ENCODE results near the gene LRP2. TPM values are rescaled to one million over a fixed set of nuclear protein-coding genes. Genes with fewer than 3 reads are reported as not detected.

The LRP2 gene
- total RNA-seq, 1 experiment from 2014 or later: 0.59 TPM

DNA sequence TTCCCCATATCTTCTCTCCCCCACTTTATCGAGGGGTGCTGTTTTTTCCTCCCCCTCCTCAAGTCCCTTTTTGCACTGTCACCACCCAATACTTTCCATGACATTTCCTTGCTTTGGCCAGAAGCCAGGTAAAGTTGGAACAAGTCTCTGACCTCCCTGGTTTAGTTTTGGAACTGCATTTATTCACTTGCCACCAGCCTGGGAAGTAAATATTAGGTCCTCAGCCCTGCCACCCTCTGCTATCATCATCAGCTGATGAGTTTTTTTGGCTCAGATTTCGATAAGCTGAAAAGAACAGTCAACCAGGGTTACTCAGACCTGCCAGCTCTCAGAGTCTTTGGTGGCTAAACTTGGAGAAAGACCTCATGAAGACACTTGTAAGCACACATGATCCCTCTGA lies 246.0 kb downstream of the LRP2 start:
- no peak for DNase-seq (ENCODE audit: low spot score)
- no peak for ATAC-seq
- peaks cover 13% of the 10 kb centered on the region for H3K4me1 Mint-ChIP-seq
- TF ChIP-seq ZNF396 (CRISPR knock-in tag; IDR thresholded peaks at IDR 0.05; ENCODE audit: borderline replicate concordance) (no peak), ZNF219 (CRISPR knock-in tag; IDR thresholded peaks at IDR 0.05; ENCODE audit: borderline replicate concordance) (no peak), NR1H2 (CRISPR knock-in tag; IDR thresholded peaks at IDR 0.05) (no peak), ZNF121 (CRISPR knock-in tag; IDR thresholded peaks at IDR 0.05) (no peak), NR2C2 (CRISPR knock-in tag; IDR thresholded peaks at IDR 0.05) (no peak)
- TF ChIP-seq, protein P1, sequence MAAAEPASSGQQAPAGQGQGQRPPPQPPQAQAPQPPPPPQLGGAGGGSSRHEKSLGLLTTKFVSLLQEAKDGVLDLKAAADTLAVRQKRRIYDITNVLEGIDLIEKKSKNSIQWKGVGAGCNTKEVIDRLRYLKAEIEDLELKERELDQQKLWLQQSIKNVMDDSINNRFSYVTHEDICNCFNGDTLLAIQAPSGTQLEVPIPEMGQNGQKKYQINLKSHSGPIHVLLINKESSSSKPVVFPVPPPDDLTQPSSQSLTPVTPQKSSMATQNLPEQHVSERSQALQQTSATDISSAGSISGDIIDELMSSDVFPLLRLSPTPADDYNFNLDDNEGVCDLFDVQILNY (CRISPR knock-in tag; IDR thresholded peaks at IDR 0.05): no peak
- H3K9me3 Mint-ChIP-seq: peaks cover 10% of the 10 kb centered on the region
- no peaks in the 10 kb centered on the region for H3K27me3 Mint-ChIP-seq (ENCODE audit: low read depth)
- no peak overlapping the region for H3K4me3 Mint-ChIP-seq
- no peak overlapping the region for H3K27ac Mint-ChIP-seq
- H3K36me3 Mint-ChIP-seq: no peaks in the 10 kb centered on the region
- ChIA-PET POLR2A (no interaction called here), CTCF (interaction anchor here (1.3 kb wide), 1 partner anchor 16 kb away, joined by 5 read pairs; no protein-coding TSS in a partner anchor)

DNA sequence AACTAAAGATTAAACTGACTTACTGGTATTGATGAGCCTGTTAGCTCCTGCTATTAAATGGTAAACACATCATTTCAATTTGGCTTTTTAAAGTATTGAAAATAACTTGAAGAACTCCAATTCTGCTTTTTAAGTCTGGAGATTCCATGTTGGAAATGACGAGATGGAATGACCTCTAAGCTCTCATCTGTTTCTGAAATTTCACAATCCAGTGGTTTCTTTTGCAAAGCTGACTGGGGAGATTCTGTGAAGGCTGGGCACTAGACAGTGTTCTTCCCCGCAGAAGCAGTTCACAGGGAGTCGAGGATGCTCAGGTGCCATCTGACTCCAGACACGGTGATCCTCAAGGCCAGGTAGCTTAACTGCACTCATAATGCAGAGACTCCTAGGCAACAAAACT lies 248.3 kb downstream of the LRP2 start:
- ChIA-PET POLR2A (no interaction called here), CTCF (interaction anchor here (1.0 to 2.1 kb wide), 2 partner anchors 18 to 27 kb away, joined by 3 to 7 read pairs; no protein-coding TSS in a partner anchor)
- no peak for DNase-seq (ENCODE audit: low spot score)
- ATAC-seq: no peak
- H3K4me3 Mint-ChIP-seq: no peak overlapping the region
- H3K36me3 Mint-ChIP-seq: no peaks in the 10 kb centered on the region
- H3K4me1 Mint-ChIP-seq: peaks cover 22% of the 10 kb centered on the region
- TF ChIP-seq, protein P2, sequence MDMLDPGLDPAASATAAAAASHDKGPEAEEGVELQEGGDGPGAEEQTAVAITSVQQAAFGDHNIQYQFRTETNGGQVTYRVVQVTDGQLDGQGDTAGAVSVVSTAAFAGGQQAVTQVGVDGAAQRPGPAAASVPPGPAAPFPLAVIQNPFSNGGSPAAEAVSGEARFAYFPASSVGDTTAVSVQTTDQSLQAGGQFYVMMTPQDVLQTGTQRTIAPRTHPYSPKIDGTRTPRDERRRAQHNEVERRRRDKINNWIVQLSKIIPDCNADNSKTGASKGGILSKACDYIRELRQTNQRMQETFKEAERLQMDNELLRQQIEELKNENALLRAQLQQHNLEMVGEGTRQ (CRISPR knock-in tag; IDR thresholded peaks at IDR 0.05): no peak
- 0 out of 2 replicates have a peak, but pooled peaks cover 2% of the 10 kb centered on the region for H3K27me3 Mint-ChIP-seq (ENCODE audit: low read depth)
- H3K27ac Mint-ChIP-seq: no peak overlapping the region
- no peaks in the 10 kb centered on the region for H3K9me3 Mint-ChIP-seq

DNA sequence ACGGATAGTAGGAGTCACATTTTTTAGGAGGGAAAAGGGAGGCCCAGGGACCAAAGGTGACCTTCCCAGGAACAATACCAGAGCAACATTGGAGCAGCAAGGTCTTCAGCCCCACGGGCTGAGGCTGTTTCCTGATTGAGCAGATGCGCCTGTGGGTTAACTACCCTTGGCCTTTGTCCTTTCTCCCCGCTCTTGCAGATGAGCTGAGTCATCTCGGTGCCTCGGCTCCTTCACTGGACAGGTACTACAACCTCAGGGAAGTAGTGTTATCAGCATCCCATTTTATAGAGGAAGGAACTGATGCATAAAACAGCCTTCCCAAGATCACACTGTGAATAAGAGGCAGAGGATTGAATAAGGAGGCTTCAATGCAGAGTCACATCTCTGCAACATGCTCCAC lies 249.5 kb downstream of the LRP2 start:
- CTCF ChIA-PET: interaction anchor here (0.6 to 2.1 kb wide), 2 partner anchors 28 to 257 kb away, joined by 3 to 7 read pairs; no protein-coding TSS in a partner anchor
- Mint-ChIP-seq H3K9me3 (no peaks in the 10 kb centered on the region), H3K4me3 (no peak overlapping the region), H3K4me1 (peaks cover 21% of the 10 kb centered on the region), H3K27me3 (ENCODE audit: low read depth) (0 out of 2 replicates have a peak, but pooled peaks cover 2% of the 10 kb centered on the region), H3K36me3 (no peaks in the 10 kb centered on the region), H3K27ac (no peak overlapping the region)
- ATAC-seq (no peak), DNase-seq (ENCODE audit: low spot score) (no peak)
- TF ChIP-seq RELA (CRISPR knock-in tag; IDR thresholded peaks at IDR 0.05; ENCODE audit: borderline replicate concordance) (no peak), NFYB (CRISPR knock-in tag; conservative IDR thresholded peaks at IDR 0.05; ENCODE audit: low read depth) (no peak), MYBL2 (CRISPR knock-in tag; IDR thresholded peaks at IDR 0.05) (no peak), NR3C1 (CRISPR knock-in tag; conservative IDR thresholded peaks at IDR 0.05; ENCODE audit: low read depth) (no peak), ZNF263 (CRISPR knock-in tag; IDR thresholded peaks at IDR 0.05; ENCODE audit: low read depth) (no peak), RORB (CRISPR knock-in tag; IDR thresholded peaks at IDR 0.05) (no peak), SP1 (CRISPR knock-in tag; conservative IDR thresholded peaks at IDR 0.05) (no peak), CREM (CRISPR knock-in tag; IDR thresholded peaks at IDR 0.05) (no peak), OVOL2 (CRISPR knock-in tag; IDR thresholded peaks at IDR 0.05; ENCODE audit: borderline replicate concordance) (no peak), ZNF423 (CRISPR knock-in tag; IDR thresholded peaks at IDR 0.05) (no peak), ZNF121 (CRISPR knock-in tag; IDR thresholded peaks at IDR 0.05) (no peak)
- TF ChIP-seq, protein P3, sequence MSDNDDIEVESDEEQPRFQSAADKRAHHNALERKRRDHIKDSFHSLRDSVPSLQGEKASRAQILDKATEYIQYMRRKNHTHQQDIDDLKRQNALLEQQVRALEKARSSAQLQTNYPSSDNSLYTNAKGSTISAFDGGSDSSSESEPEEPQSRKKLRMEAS (CRISPR knock-in tag; IDR thresholded peaks at IDR 0.05): no peak
- TF ChIP-seq, protein P4, sequence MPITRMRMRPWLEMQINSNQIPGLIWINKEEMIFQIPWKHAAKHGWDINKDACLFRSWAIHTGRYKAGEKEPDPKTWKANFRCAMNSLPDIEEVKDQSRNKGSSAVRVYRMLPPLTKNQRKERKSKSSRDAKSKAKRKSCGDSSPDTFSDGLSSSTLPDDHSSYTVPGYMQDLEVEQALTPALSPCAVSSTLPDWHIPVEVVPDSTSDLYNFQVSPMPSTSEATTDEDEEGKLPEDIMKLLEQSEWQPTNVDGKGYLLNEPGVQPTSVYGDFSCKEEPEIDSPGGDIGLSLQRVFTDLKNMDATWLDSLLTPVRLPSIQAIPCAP (CRISPR knock-in tag; IDR thresholded peaks at IDR 0.05): no peak
- TF ChIP-seq, protein P5, sequence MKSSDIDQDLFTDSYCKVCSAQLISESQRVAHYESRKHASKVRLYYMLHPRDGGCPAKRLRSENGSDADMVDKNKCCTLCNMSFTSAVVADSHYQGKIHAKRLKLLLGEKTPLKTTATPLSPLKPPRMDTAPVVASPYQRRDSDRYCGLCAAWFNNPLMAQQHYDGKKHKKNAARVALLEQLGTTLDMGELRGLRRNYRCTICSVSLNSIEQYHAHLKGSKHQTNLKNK (CRISPR knock-in tag; IDR thresholded peaks at IDR 0.05): no peak
- TF ChIP-seq, protein P6, sequence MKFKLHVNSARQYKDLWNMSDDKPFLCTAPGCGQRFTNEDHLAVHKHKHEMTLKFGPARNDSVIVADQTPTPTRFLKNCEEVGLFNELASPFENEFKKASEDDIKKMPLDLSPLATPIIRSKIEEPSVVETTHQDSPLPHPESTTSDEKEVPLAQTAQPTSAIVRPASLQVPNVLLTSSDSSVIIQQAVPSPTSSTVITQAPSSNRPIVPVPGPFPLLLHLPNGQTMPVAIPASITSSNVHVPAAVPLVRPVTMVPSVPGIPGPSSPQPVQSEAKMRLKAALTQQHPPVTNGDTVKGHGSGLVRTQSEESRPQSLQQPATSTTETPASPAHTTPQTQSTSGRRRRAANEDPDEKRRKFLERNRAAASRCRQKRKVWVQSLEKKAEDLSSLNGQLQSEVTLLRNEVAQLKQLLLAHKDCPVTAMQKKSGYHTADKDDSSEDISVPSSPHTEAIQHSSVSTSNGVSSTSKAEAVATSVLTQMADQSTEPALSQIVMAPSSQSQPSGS (CRISPR knock-in tag; IDR thresholded peaks at IDR 0.05; ENCODE audit: borderline replicate concordance, low read depth): no peak
- TF ChIP-seq, protein P1 (CRISPR knock-in tag; IDR thresholded peaks at IDR 0.05): no peak
- TF ChIP-seq, protein P7, sequence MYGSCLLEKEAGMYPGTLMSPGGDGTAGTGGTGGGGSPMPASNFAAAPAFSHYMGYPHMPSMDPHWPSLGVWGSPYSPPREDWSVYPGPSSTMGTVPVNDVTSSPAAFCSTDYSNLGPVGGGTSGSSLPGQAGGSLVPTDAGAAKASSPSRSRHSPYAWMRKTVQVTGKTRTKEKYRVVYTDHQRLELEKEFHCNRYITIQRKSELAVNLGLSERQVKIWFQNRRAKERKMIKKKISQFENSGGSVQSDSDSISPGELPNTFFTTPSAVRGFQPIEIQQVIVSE (CRISPR knock-in tag; IDR thresholded peaks at IDR 0.05; ENCODE audit: borderline replicate concordance): no peak
- POLR2A ChIA-PET: no interaction called here

Data from WTC11 (cell line).